Upper lobe of right lung (tissue), 1 donor: Measurements from ENCODE around the gene MIS18A. TPM values are rescaled to one million over a fixed set of nuclear protein-coding genes. Genes with fewer than 3 reads are reported as not detected.

Experiments used
- ATAC-seq: fragments of 200-7000 bp; cut with Tn5 transposase; one replicate; pipeline ENCODE4 v1.9.1; 2020; ENCODE audit warnings: mild to moderate bottlenecking, moderate library complexity
- DNase-seq: peaks from one replicate; pipeline ENCODE4 v3.0.0-alpha.2; 2020
- H3K27ac ChIP-seq: fragments of 200-600 bp; one replicate; pipeline ENCODE4 v1.8.0; 2022
- H3K27me3 ChIP-seq: fragments of 200-600 bp; one replicate; pipeline ENCODE4 v1.8.0; 2022; ENCODE audit warnings: mild to moderate bottlenecking
- H3K36me3 ChIP-seq: fragments of 200-600 bp; one replicate; pipeline ENCODE4 v1.8.0; 2022
- H3K4me1 ChIP-seq: fragments of 200-600 bp; one replicate; pipeline ENCODE4 v1.8.0; 2022
- H3K4me3 ChIP-seq: fragments of 200-600 bp; one replicate; pipeline ENCODE4 v1.8.0; 2022; ENCODE audit warnings: mild to moderate bottlenecking
- H3K9me3 ChIP-seq: fragments of 200-600 bp; one replicate; pipeline ENCODE4 v1.8.0; 2022
- intact Hi-C: fragments of 100-400 bp; cut with DNase I; formaldehyde crosslinking; loops from one replicate; pipeline ENCODE4 v1.11.0; 2022
- total RNA-seq: library from RNA; stranded (reverse); fragmentation: NEBNext Ultra II Directional; extraction: Animal tissue kit (Norgen Biotek cat#: 25700); gene quantifications from one replicate; pipeline ENCODE4 v1.2.1, GENCODE V29; 2021
- TF ChIP-seq, protein P1 (sequence below): fragments of 200-600 bp; IDR thresholded peaks from one replicate; pipeline ENCODE4 v1.8.0; 2022; ENCODE audit warnings: antibody characterized with exemption
- donor health status: DM: no; HTN: yes; CAD: no; lungs with severe emphysema.

MIS18A gene
- total RNA-seq, 1 donor from 2014 or later: 4.0 TPM

DNA sequence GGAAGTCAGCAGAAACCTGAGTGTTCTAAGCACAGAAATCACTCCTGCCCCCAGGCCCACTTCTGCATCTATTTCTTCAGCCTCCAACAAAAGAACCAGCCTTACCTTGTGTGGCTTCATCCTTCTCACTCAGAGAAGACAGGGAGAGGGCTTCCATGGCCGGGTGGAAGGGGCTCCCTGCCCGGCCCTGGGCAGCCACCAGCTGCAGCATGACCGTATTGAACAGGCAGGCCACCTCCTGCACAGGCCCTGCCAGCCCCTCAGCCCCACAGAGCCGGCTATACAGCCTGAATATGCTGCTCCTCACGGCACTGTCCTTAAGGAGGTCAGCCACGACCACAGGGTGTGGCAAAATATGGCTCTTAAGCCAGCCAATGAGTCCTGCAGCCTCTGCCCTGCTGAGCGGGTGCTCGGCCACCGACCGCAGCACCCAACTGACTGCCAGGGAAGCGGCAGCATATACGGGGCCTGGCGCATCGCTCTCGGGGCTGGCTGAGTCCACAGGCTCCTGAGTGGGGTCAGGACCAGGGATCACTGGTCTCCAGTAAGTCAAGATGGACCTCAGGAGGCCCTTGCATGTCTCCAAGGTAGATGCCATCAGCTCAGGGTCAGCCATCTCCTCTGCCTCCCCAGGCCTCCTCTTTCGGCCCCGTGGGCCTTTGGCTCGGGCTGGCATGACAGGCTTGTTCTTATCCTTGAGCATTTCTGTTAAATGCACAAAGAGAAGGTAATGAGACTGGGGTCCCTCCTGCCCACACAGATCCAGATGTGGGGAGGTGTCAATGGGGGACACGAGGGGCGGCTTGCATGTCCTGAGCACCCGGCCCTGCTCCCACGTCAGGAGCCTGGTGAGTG lies 37.7 kb upstream of the MIS18A start:
- H3K36me3 ChIP-seq: peaks cover 96% of the 10 kb centered on the region

GRCh38 chr21:32315511-32316281 lies 36.8 kb upstream of the MIS18A start:
- no peak overlapping the region for H3K27ac ChIP-seq
- H3K27me3 ChIP-seq: no peaks in the 10 kb centered on the region
- no peaks in the 10 kb centered on the region for H3K9me3 ChIP-seq
- intact Hi-C loops: no loop called here
- ATAC-seq (no peak), DNase-seq (no peak)
- no peak overlapping the region for H3K4me3 ChIP-seq
- H3K36me3 ChIP-seq: peaks cover 87% of the 10 kb centered on the region
- TF ChIP-seq, protein P1, sequence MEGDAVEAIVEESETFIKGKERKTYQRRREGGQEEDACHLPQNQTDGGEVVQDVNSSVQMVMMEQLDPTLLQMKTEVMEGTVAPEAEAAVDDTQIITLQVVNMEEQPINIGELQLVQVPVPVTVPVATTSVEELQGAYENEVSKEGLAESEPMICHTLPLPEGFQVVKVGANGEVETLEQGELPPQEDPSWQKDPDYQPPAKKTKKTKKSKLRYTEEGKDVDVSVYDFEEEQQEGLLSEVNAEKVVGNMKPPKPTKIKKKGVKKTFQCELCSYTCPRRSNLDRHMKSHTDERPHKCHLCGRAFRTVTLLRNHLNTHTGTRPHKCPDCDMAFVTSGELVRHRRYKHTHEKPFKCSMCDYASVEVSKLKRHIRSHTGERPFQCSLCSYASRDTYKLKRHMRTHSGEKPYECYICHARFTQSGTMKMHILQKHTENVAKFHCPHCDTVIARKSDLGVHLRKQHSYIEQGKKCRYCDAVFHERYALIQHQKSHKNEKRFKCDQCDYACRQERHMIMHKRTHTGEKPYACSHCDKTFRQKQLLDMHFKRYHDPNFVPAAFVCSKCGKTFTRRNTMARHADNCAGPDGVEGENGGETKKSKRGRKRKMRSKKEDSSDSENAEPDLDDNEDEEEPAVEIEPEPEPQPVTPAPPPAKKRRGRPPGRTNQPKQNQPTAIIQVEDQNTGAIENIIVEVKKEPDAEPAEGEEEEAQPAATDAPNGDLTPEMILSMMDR: no peak
- no peaks in the 10 kb centered on the region for H3K4me1 ChIP-seq

More for the DNA sequence above, 37.7 kb upstream of the MIS18A start:
- no peak for DNase-seq
- Histone ChIP-seq H3K9me3 (no peaks in the 10 kb centered on the region), H3K4me3 (no peak overlapping the region), H3K27ac (no peak overlapping the region), H3K4me1 (no peaks in the 10 kb centered on the region), H3K27me3 (no peaks in the 10 kb centered on the region)
- peak; percentile 11 for ATAC-seq
- TF ChIP-seq, protein P1: no peak
- intact Hi-C loops: no loop called here

GRCh38 chr21:32314806-32315205 lies 36.0 kb upstream of the MIS18A start:
- TF ChIP-seq, protein P1: no peak
- Histone ChIP-seq H3K4me3 (no peak overlapping the region), H3K27ac (no peak overlapping the region), H3K9me3 (no peaks in the 10 kb centered on the region), H3K27me3 (no peaks in the 10 kb centered on the region), H3K36me3 (peaks cover 78% of the 10 kb centered on the region), H3K4me1 (no peaks in the 10 kb centered on the region)
- intact Hi-C loops: no loop called here
- no peak for DNase-seq
- ATAC-seq: no peak

DNA sequence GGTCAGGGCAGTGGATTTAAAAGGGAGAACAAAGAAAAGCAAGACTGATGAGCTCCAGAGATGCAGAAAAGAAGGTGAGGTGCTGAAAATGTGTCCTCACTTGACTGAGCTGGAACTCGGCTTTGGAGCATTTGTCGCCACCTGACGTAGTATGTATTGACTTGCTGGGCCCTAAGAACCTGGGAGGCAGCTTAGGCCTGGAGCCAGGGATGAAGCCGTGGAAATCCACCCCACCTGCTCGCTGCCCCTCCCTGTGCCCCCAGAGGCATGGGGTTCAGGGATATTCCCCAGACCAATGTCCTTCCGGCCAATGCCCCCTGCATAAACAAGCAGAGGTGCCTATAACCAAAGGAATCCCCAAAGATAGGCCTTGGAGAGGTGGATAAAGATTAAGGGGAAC lies 34.1 kb upstream of the MIS18A start:
- no peak overlapping the region for H3K27ac ChIP-seq
- peaks cover 60% of the 10 kb centered on the region for H3K36me3 ChIP-seq
- intact Hi-C loops: no loop called here
- H3K27me3 ChIP-seq: no peaks in the 10 kb centered on the region
- TF ChIP-seq, protein P1: no peak
- ATAC-seq: no peak
- H3K4me1 ChIP-seq: no peaks in the 10 kb centered on the region
- no peak overlapping the region for H3K4me3 ChIP-seq
- no peaks in the 10 kb centered on the region for H3K9me3 ChIP-seq
- DNase-seq: no peak

GRCh38 chr21:32312326-32312725 lies 33.5 kb upstream of the MIS18A start:
- TF ChIP-seq, protein P1: no peak
- no peaks in the 10 kb centered on the region for H3K27me3 ChIP-seq
- no peak overlapping the region for H3K27ac ChIP-seq
- peaks cover 53% of the 10 kb centered on the region for H3K36me3 ChIP-seq
- no peak overlapping the region for H3K4me3 ChIP-seq
- intact Hi-C loops: no loop called here
- no peak for ATAC-seq
- no peaks in the 10 kb centered on the region for H3K9me3 ChIP-seq
- H3K4me1 ChIP-seq: no peaks in the 10 kb centered on the region
- DNase-seq: no peak
